WTC11 (cell line): ENCODE results near the gene MRTFB. TPM values are rescaled to one million over a fixed set of nuclear protein-coding genes. Genes with fewer than 3 reads are reported as not detected.

Source experiments
- ATAC-seq: fragments of 200-7000 bp; cut with Tn5 transposase; 2 replicates; pipeline ENCODE4 v1.10.0; 2021; ENCODE audit warnings: mild to moderate bottlenecking, moderate library complexity
- CTCF ChIA-PET: fragments of 300-600 bp; sonication (Branson Sonifier 250); formaldehyde crosslinking; loops from one replicate; lab custom pipeline; 2021; ENCODE audit warnings: antibody characterized with exemption; lab: Charles Lee
- POLR2A ChIA-PET: fragments of 350-600 bp; sonication (Branson Sonifier 250); formaldehyde crosslinking; loops from one replicate; lab custom pipeline; 2021; ENCODE audit warnings: antibody characterized with exemption; lab: Charles Lee
- DNase-seq: peaks from one replicate; pipeline ENCODE4 v3.0.0; 2021; ENCODE audit warnings: low spot score
- H3K27ac Mint-ChIP-seq: 2 replicates; pipeline ENCODE4 v1.8.0; 2021; ENCODE audit warnings: mixed read lengths
- H3K27me3 Mint-ChIP-seq: 2 replicates; pipeline ENCODE4 v1.8.0; 2021; ENCODE audit warnings: low read depth, mild to moderate bottlenecking, moderate library complexity, mixed read lengths
- H3K36me3 Mint-ChIP-seq: 2 replicates; pipeline ENCODE4 v1.8.0; 2021; ENCODE audit warnings: mixed read lengths
- H3K4me1 Mint-ChIP-seq: 2 replicates; pipeline ENCODE4 v1.8.0; 2022; ENCODE audit warnings: mixed read lengths
- H3K4me3 Mint-ChIP-seq: 2 replicates; pipeline ENCODE4 v1.8.0; 2021; ENCODE audit warnings: mild to moderate bottlenecking, moderate library complexity, mixed read lengths
- H3K9me3 Mint-ChIP-seq: 2 replicates; pipeline ENCODE4 v1.8.0; 2021; ENCODE audit warnings: mixed read lengths
- AFF4 ChIP-seq: sonication (generic); formaldehyde crosslinking; IDR thresholded peaks from 2 replicates; pipeline ENCODE4 v1.8.1; 2023; ENCODE audit warnings: mild to moderate bottlenecking, missing genetic modification reagents, borderline replicate concordance
- CBFB ChIP-seq: sonication (generic); formaldehyde crosslinking; IDR thresholded peaks from 2 replicates; pipeline ENCODE4 v1.8.1; 2022; ENCODE audit warnings: mild to moderate bottlenecking, low read depth, missing genetic modification reagents
- CREB1 ChIP-seq: sonication (generic); formaldehyde crosslinking; IDR thresholded peaks from 2 replicates; pipeline ENCODE4 v1.8.0; 2023; ENCODE audit warnings: mild to moderate bottlenecking, missing genetic modification reagents
- CREM ChIP-seq: sonication (generic); formaldehyde crosslinking; IDR thresholded peaks from 2 replicates; pipeline ENCODE4 v1.8.1; 2022; ENCODE audit warnings: mild to moderate bottlenecking, missing genetic modification reagents, moderate library complexity
- FOXK1 ChIP-seq: sonication (generic); formaldehyde crosslinking; IDR thresholded peaks from 2 replicates; pipeline ENCODE4 v1.8.0; 2022; ENCODE audit warnings: mild to moderate bottlenecking, moderate library complexity, missing genetic modification reagents
- FOXP4 ChIP-seq: sonication (generic); formaldehyde crosslinking; IDR thresholded peaks from 2 replicates; pipeline ENCODE4 v1.8.0; 2022; ENCODE audit warnings: mild to moderate bottlenecking, missing genetic modification reagents
- HMGA2 ChIP-seq: fragments of 250-450 bp; sonication (Bioruptor Pico); IDR thresholded peaks from 2 replicates; pipeline ENCODE4 v1.4.0; 2021; ENCODE audit warnings: mild to moderate bottlenecking, moderate library complexity
- KAT7 ChIP-seq: sonication (generic); formaldehyde crosslinking; IDR thresholded peaks from 2 replicates; pipeline ENCODE4 v1.8.1; 2023; ENCODE audit warnings: missing genetic modification reagents, mild to moderate bottlenecking, borderline replicate concordance
- MXD4 ChIP-seq: fragments of 250-450 bp; sonication (Bioruptor Pico); IDR thresholded peaks from 2 replicates; pipeline ENCODE4 v1.8.0; 2021; ENCODE audit warnings: mild to moderate bottlenecking, moderate library complexity, borderline replicate concordance
- MYBL2 ChIP-seq: sonication (generic); formaldehyde crosslinking; IDR thresholded peaks from 2 replicates; pipeline ENCODE4 v1.8.1; 2023; ENCODE audit warnings: mild to moderate bottlenecking, moderate library complexity, missing genetic modification reagents
- NFATC4 ChIP-seq: fragments of 250-450 bp; sonication (Bioruptor Pico); IDR thresholded peaks from 2 replicates; pipeline ENCODE4 v1.9.0; 2021; ENCODE audit warnings: mild to moderate bottlenecking
- RELA ChIP-seq: sonication (generic); formaldehyde crosslinking; IDR thresholded peaks from 2 replicates; pipeline ENCODE4 v1.8.1; 2022; ENCODE audit warnings: missing genetic modification reagents, mild to moderate bottlenecking, borderline replicate concordance
- RORB ChIP-seq: fragments of 250-450 bp; sonication (Bioruptor Pico); IDR thresholded peaks from 2 replicates; pipeline ENCODE4 v1.9.0; 2021; ENCODE audit warnings: mild to moderate bottlenecking
- ZNF263 ChIP-seq: sonication (generic); formaldehyde crosslinking; IDR thresholded peaks from 2 replicates; pipeline ENCODE4 v1.8.1; 2022; ENCODE audit warnings: low read depth, mild to moderate bottlenecking, moderate library complexity, missing genetic modification reagents
- ZNF281 ChIP-seq: sonication (generic); formaldehyde crosslinking; IDR thresholded peaks from 2 replicates; pipeline ENCODE4 v1.8.0; 2023; ENCODE audit warnings: mild to moderate bottlenecking, missing genetic modification reagents
- ZNF416 ChIP-seq: fragments of 250-450 bp; sonication (Bioruptor Pico); IDR thresholded peaks from 2 replicates; pipeline ENCODE4 v1.9.0; 2021; ENCODE audit warnings: mild to moderate bottlenecking, inconsistent platforms
- total RNA-seq: library from RNA; stranded (reverse); gene quantifications from 3 replicates; pipeline ENCODE4 v1.2.3, GENCODE V29; 2021
- TF ChIP-seq, protein P1 (sequence below): sonication (generic); formaldehyde crosslinking; IDR thresholded peaks from 2 replicates; pipeline ENCODE4 v1.8.0; 2023; ENCODE audit warnings: missing genetic modification reagents, mild to moderate bottlenecking, borderline replicate concordance
- TF ChIP-seq, protein P2 (sequence below): fragments of 250-450 bp; sonication (Bioruptor Pico); IDR thresholded peaks from 2 replicates; pipeline ENCODE4 v1.9.0; 2021; ENCODE audit warnings: mild to moderate bottlenecking

Gene MRTFB
- total RNA-seq, 1 experiment from 2014 or later = 30.8 TPM

DNA sequence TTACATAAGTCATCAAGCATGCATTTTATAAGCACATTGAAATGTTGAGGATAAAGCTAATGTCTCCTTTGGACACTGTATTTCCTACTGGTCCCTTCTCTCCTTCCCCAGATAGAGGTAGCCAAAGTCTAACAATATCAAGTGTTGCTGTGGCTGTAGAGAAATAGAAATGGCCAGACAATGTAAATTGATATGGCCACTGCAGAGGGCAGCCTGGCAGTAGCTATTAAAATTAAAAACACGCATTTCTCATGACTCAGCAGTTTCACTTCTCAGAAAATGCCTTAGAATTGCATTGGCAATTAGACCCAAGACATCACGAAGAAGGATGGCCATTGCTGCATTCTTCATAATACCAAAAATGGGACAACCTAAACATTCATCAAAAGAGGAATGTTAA lies 46.8 kb upstream of the MRTFB start:
- POLR2A ChIA-PET = no interaction called here
- TF ChIP-seq CREM (CRISPR knock-in tag) = no peak
- no peak for TF ChIP-seq CREB1 (CRISPR knock-in tag)
- TF ChIP-seq, protein P1, sequence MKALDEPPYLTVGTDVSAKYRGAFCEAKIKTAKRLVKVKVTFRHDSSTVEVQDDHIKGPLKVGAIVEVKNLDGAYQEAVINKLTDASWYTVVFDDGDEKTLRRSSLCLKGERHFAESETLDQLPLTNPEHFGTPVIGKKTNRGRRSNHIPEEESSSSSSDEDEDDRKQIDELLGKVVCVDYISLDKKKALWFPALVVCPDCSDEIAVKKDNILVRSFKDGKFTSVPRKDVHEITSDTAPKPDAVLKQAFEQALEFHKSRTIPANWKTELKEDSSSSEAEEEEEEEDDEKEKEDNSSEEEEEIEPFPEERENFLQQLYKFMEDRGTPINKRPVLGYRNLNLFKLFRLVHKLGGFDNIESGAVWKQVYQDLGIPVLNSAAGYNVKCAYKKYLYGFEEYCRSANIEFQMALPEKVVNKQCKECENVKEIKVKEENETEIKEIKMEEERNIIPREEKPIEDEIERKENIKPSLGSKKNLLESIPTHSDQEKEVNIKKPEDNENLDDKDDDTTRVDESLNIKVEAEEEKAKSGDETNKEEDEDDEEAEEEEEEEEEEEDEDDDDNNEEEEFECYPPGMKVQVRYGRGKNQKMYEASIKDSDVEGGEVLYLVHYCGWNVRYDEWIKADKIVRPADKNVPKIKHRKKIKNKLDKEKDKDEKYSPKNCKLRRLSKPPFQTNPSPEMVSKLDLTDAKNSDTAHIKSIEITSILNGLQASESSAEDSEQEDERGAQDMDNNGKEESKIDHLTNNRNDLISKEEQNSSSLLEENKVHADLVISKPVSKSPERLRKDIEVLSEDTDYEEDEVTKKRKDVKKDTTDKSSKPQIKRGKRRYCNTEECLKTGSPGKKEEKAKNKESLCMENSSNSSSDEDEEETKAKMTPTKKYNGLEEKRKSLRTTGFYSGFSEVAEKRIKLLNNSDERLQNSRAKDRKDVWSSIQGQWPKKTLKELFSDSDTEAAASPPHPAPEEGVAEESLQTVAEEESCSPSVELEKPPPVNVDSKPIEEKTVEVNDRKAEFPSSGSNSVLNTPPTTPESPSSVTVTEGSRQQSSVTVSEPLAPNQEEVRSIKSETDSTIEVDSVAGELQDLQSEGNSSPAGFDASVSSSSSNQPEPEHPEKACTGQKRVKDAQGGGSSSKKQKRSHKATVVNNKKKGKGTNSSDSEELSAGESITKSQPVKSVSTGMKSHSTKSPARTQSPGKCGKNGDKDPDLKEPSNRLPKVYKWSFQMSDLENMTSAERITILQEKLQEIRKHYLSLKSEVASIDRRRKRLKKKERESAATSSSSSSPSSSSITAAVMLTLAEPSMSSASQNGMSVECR = no peak
- TF ChIP-seq ZNF416 = no peak
- TF ChIP-seq RORB = no peak
- TF ChIP-seq FOXK1 (CRISPR knock-in tag) = no peak
- TF ChIP-seq RELA (CRISPR knock-in tag) = no peak
- TF ChIP-seq NFATC4 = no peak
- TF ChIP-seq MXD4 = no peak
- Mint-ChIP-seq H3K27me3 (no peaks in the 10 kb centered on the region), H3K36me3 (no peaks in the 10 kb centered on the region), H3K27ac (no peak overlapping the region), H3K9me3 (peaks cover 9% of the 10 kb centered on the region), H3K4me3 (no peak overlapping the region), H3K4me1 (0 out of 2 replicates have a peak, but pooled peaks cover 6% of the 10 kb centered on the region)
- CTCF ChIA-PET = no interaction called here
- ATAC-seq (no peak), DNase-seq (no peak)

DNA sequence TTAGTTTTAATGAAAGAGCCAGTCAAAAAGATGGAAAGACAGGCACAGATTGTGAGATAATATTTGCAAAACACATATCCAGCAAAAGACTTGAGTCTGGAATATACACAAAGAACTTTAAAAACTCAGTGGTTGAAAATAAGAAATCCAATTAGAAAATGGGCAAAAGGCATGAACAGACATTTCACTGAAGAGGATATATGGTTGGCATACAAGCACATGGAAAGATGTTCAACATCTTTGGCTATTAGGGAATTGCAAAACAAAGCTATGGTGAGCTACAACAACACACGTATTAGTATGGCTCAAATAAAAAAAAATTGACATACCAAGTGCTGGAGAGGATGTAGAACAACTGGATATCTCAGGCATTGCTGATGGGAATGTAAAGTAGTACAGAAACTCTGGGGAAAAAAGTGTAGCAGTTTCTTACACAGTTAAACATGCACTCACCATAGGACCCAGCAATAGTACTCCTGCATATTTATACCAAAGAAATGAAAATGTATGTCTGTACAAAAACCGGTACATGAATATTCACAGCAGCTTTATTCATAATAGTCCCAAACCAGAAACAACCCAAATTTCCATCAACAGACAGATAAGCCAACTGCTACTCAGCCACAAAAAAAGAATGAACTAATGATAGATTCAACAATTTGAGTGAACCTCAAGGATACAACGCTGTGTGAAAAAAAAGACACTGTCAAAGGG lies 44.4 kb upstream of the MRTFB start:
- TF ChIP-seq FOXP4 (CRISPR knock-in tag) (no peak), KAT7 (no peak), ZNF263 (CRISPR knock-in tag) (no peak), HMGA2 (CRISPR knock-in tag) (no peak), AFF4 (no peak), ZNF281 (CRISPR knock-in tag) (no peak), MYBL2 (CRISPR knock-in tag) (no peak), CBFB (no peak)
- TF ChIP-seq, protein P2, sequence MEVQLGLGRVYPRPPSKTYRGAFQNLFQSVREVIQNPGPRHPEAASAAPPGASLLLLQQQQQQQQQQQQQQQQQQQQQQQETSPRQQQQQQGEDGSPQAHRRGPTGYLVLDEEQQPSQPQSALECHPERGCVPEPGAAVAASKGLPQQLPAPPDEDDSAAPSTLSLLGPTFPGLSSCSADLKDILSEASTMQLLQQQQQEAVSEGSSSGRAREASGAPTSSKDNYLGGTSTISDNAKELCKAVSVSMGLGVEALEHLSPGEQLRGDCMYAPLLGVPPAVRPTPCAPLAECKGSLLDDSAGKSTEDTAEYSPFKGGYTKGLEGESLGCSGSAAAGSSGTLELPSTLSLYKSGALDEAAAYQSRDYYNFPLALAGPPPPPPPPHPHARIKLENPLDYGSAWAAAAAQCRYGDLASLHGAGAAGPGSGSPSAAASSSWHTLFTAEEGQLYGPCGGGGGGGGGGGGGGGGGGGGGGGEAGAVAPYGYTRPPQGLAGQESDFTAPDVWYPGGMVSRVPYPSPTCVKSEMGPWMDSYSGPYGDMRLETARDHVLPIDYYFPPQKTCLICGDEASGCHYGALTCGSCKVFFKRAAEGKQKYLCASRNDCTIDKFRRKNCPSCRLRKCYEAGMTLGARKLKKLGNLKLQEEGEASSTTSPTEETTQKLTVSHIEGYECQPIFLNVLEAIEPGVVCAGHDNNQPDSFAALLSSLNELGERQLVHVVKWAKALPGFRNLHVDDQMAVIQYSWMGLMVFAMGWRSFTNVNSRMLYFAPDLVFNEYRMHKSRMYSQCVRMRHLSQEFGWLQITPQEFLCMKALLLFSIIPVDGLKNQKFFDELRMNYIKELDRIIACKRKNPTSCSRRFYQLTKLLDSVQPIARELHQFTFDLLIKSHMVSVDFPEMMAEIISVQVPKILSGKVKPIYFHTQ (CRISPR knock-in tag) = no peak
- H3K27ac Mint-ChIP-seq = no peak overlapping the region
- CTCF ChIA-PET = no interaction called here

More for the DNA sequence above, 44.4 kb upstream of the MRTFB start:
- H3K9me3 Mint-ChIP-seq = peaks cover 9% of the 10 kb centered on the region
- 0 out of 2 replicates have a peak, but pooled peaks cover 6% of the 10 kb centered on the region for H3K4me1 Mint-ChIP-seq
- POLR2A ChIA-PET = interaction anchor here (0.5 kb wide), 1 partner anchor 13 kb away, joined by 3 read pairs; no protein-coding TSS in a partner anchor
- ATAC-seq (no peak), DNase-seq (no peak)
- no peaks in the 10 kb centered on the region for H3K27me3 Mint-ChIP-seq
- H3K4me3 Mint-ChIP-seq = no peak overlapping the region
- H3K36me3 Mint-ChIP-seq = no peaks in the 10 kb centered on the region
